ENCODE data around the gene RUFY1.

RUFY1 gene

GRCh38 chr5:179605026-179605833, 54.9 kb downstream of the RUFY1 start:
- TF ChIP-seq, protein P1, sequence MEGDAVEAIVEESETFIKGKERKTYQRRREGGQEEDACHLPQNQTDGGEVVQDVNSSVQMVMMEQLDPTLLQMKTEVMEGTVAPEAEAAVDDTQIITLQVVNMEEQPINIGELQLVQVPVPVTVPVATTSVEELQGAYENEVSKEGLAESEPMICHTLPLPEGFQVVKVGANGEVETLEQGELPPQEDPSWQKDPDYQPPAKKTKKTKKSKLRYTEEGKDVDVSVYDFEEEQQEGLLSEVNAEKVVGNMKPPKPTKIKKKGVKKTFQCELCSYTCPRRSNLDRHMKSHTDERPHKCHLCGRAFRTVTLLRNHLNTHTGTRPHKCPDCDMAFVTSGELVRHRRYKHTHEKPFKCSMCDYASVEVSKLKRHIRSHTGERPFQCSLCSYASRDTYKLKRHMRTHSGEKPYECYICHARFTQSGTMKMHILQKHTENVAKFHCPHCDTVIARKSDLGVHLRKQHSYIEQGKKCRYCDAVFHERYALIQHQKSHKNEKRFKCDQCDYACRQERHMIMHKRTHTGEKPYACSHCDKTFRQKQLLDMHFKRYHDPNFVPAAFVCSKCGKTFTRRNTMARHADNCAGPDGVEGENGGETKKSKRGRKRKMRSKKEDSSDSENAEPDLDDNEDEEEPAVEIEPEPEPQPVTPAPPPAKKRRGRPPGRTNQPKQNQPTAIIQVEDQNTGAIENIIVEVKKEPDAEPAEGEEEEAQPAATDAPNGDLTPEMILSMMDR (IDR thresholded peaks at IDR 0.05; ENCODE audit: control insufficient read depth, insufficient read depth, low read depth, low read length, missing control alignments), result no peak
- no peak overlapping the region for H3K4me3 ChIP-seq (ENCODE audit: control insufficient read depth, low read depth, low read length)
- DNase-seq (ENCODE audit: low read depth), result no peak

DNA sequence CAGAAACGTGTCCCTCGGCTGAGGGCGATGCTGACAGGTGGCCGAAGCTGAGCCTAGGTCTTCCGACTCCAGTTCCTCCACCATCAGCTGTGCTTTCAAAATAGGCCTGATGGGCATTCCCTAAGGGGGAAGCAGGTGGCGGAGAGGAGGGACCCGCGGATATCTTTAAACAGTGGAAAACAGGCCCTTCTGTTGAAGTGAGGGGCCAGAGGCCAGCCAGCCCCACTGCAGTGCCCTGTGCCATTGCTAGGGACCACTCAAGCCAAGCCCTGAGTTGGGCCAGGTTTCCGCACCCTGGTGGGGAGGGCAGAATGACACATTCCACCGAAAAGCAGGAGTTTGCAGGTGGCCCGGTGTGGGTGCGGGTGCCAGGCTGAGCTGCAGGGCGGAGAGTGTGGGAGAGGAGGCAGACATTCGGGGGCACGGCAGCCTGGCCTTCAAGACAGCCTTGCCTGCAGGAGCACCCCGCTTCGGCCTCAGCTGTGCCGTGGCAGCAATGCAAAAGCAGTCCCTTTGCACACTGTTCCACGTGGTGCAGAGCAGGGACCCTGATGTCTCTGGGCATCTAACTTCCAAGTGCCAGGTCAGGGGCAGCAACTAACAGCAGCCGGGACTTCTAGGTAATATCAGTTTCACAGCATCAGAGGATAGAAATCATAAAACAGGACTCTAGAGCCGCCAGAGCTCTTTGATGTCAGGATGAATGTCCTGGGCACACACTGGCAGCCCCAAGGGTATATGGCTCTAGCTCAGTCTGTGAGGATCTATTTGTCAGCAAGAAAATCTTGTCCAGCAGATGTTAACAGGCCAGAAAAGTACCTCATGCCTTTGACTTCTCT, 55.9 kb downstream of the RUFY1 start:
- H3K4me3 ChIP-seq (ENCODE audit: control insufficient read depth, low read depth, low read length), result no peak overlapping the region
- TF ChIP-seq, protein P1 (IDR thresholded peaks at IDR 0.05; ENCODE audit: control insufficient read depth, insufficient read depth, low read depth, low read length, missing control alignments), result no peak
- no peak for DNase-seq (ENCODE audit: low read depth)

DNA sequence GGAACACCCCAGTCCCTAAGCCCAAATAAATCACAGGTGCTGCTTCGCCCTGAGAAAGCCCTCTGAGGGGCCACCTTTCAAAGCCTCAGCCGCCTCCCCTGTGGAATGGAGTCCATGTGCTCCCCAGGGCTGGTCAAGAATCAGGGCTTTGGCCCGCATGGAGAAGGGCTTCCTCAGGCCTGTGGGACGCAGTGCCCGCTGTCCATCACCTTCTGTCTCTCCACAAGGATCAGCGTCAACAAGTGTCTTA, 56.5 kb downstream of the RUFY1 start:
- no peak for DNase-seq (ENCODE audit: low read depth)
- TF ChIP-seq, protein P1 (IDR thresholded peaks at IDR 0.05; ENCODE audit: control insufficient read depth, insufficient read depth, low read depth, low read length, missing control alignments), result no peak
- no peak overlapping the region for H3K4me3 ChIP-seq (ENCODE audit: control insufficient read depth, low read depth, low read length)

GRCh38 chr5:179607160-179607931, 57.0 kb downstream of the RUFY1 start:
- TF ChIP-seq, protein P1 (IDR thresholded peaks at IDR 0.05; ENCODE audit: control insufficient read depth, insufficient read depth, low read depth, low read length, missing control alignments), result no peak
- H3K4me3 ChIP-seq (ENCODE audit: control insufficient read depth, low read depth, low read length), result no peak overlapping the region
- no peak for DNase-seq (ENCODE audit: low read depth)

DNA sequence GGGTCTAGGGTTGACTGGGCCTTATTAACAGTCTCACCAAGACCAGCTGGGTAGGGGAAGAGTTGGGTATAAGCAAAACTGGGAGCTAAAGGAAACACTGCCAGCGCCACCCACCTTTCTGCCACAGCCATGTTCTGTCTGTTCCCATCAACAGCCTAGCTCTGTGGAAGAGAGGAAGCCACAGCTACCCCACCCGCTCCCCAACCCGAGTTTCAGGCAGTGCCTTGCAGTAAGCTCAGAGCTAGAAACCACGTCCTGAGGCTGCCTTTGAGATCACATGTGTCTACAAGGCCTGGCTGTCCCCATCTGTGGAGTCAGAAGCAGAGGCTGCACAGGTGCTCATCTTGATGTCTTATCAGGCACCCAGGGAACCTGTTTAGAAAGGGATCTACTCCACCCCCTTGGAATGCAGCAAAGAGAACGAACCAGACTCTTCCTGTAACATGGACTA, 57.8 kb downstream of the RUFY1 start:
- H3K4me3 ChIP-seq (ENCODE audit: control insufficient read depth, low read depth, low read length), result no peak overlapping the region
- TF ChIP-seq, protein P1 (IDR thresholded peaks at IDR 0.05; ENCODE audit: control insufficient read depth, insufficient read depth, low read depth, low read length, missing control alignments), result no peak
- no peak for DNase-seq (ENCODE audit: low read depth)

DNA sequence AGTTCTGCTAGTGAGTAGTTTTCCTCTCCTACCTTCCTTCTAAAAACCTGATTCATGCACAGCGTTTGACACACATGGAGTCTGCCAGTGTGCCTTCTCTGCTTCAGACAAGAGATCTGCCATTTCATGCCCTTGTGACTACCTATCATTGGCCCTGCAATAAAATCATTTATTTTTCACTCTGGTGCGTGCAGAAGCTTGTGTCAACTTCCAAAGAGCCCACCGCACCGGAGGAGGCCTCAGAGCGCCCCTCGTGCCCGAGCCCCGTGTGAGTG, 59.4 kb downstream of the RUFY1 start:
- H3K4me3 ChIP-seq (ENCODE audit: control insufficient read depth, low read depth, low read length), result no peak overlapping the region
- DNase-seq (ENCODE audit: low read depth), result no peak
- TF ChIP-seq, protein P1 (IDR thresholded peaks at IDR 0.05; ENCODE audit: control insufficient read depth, insufficient read depth, low read depth, low read length, missing control alignments), result no peak
